ENCODE measurements around the gene KIF16B.

- TF ChIP-seq CTCF (IDR thresholded peaks at IDR 0.05) (no peak), ZFX (IDR thresholded peaks at IDR 0.05; ENCODE audit: borderline replicate concordance) (no peak)
These were observed 258.9 kb downstream of the KIF16B start for GRCh38 chr20:16314320-16314719.
